Stimulated activated CD4-positive, alpha-beta T cell treated with anti-CD3 and anti-CD28 coated beads, TNF-alpha, amount 100 ng/mL, for 1 hour (primary cell): Measurements from ENCODE around the gene ADORA1.

Experiments
- DNase-seq, 3 donors: peaks; one replicate each; pipeline ENCODE4 v3.0.0-alpha.2; 2020; ENCODE audit warnings: low read depth in 3 of 3, low spot score in 1 of 3

The ADORA1 gene

GRCh38 chr1:203093754-203094410 lies 33.6 kb upstream of the ADORA1 start:
- no peak for DNase-seq

DNA sequence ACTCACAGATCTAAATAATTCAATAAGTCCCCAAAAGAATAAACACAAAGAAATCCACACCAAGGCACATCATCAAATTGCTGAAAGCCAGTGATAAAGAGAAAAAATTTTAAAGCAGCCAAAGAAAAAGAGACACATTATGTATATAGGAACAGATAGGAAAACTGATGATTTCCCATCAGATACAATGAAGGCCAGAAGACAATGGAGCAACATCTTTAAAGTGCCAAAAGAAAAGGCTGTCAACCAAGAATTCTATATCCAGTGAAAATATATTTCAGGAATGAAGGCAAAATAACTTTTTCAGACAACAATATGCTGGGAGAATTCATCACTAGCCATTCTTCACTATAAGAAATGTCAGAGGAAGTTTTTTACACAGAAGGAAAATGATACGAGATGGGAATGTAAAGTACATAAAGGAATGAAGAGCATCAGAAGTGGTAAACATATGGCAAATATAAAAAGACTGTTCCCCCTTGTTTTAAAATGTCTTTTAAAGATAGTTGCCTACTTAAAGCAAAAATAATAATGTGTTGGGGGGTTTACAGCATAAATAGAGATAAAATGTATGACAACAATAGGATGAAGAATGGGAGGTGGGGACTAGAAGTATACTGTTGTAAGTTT lies 32.4 kb upstream of the ADORA1 start:
- no peak for DNase-seq

DNA sequence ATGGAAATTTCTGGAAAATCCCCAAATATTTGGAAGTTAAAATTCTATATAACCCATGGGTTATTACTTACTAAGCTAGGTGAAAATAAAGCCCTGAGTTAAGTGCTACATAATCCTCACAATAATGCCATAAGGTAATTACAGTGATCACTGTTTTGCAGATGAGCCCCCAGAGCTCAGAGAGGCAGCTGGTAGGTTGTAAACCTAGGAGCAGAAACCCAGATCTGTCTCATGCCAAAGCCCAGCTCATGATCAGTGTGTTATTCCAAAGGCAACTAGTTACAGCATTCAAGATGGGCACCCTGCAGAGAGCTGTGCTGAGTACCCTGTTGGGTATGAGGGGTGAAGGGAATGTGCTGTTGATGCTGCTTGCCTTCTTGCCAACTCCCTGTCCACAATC lies 31.0 kb upstream of the ADORA1 start:
- no peak for DNase-seq

GRCh38 chr1:203097001-203097400 lies 30.5 kb upstream of the ADORA1 start:
- no peak for DNase-seq

DNA sequence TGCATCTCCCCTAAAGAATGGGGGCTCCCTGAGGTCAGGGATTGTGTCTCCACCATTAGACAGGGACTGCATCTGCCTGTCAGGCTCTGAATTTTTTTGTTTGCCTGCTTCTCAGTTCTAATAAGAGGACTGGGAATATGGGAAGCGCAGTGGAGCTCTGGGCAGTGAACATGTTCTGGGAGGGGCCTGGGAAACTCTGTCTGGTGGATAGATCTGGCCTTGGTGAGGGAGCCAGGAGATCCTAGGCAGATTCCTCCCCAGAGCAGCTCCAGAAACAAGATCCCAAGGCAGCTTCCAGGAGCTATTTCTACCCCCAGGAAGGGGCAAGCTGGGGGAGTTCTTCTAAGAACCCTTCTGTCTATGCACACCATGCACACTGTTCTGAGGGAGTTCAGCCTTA lies 29.1 kb upstream of the ADORA1 start:
- no peak for DNase-seq

DNA sequence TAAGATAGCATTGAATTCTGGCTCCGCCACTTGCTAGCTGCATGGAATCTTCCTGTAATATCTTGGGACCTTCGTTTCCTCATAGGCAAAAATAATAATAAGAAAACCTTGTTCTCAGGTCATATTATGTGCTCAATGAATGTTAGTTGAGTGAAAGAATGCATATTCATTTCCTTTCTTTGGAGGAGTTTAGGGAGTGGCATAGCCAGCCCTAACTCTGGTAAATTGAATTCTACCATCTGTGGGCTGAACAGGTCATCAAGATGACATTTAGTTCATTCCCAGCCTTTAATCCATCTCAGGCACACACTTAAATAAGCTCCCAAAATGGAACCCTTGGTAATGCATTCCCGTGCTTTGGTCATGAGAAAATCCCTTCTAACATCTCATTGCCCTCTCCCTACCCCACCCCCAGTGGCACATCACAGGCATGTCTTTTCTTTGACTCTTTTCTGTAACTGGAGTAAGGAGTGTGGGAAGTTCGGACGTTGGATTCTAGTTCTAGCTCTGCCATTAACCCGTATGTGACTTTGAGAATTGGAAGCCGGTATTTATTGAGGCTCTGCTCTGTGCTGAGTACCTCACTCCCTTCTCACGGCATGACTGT lies 28.5 kb upstream of the ADORA1 start:
- no peak for DNase-seq

DNA sequence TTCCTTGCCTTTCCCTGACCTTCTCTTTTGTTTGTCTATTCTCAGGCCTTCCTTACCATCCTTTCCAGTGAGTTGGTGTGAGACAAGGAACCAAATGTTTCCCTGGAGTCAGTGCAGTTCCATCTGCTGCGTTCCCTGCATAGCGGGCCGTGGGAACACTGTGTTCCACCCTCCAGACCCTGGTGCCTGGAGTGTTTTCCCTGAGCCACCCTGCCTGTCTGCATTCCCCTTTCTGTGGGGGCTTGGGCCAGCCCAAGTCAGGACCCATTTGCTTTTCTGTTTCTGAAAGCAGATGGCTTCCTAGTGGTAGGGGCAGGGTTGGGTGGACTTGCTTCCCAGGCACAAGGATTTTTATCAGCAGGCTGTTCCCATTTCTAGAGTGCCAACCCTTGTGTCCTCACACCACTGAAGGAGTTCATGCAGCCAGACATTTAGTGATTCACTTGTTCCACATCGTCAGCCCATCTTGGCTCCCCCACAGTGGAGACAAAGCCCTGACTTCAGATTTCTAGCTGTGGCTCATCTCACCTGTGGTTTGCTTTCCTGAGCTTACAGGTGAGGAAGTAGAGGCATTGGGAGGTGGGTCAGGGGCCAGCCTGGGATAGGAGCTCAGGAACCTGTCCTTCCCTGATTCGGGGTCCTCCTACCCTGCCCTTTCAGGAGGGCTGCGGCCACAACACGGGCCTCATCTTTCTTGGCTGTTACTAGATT lies 27.6 kb upstream of the ADORA1 start:
- DNase-seq: no peak

- no peak for DNase-seq
Observed at GRCh38 chr1:203100516-203100869, 27.0 kb upstream of the ADORA1 start.

DNA sequence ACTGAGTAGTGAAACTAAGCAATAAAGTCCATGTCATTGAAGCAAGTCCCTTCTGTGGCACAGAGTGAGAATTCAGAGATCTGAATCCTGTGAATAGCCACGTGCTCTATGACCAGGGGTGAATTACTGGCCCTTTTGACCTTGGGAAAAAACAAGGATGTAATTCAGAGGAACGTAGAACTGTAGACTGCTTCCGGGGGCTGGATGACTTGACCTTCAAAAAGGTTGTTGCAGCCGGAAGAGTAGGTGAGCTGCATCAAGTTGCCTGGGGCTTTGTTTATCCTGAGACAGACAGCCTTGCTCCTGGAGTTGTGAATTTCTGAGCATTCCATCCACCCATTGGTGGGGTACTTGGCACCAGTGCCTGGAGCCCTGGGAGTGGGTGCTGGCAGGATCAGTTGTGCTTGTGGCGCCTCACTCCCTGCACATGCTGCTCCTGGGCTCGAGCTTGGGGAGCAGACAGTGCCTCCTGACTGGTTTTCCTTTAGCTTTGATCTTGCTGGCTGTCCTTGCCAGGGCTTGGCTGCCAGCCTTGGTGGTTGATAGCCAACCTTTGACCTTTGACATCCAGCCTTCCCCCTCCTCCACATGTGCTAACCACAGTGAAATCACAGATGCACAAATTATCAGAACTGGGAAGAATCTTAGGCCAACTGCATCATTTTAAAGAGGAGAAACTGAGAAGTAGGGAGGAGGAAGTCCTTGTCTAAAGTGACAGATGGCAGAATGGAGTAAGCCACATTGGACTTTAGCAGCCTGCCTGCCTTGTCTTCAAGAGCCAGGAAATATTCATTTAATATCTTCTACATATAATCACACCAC lies 25.5 kb upstream of the ADORA1 start:
- DNase-seq: no peak

DNA sequence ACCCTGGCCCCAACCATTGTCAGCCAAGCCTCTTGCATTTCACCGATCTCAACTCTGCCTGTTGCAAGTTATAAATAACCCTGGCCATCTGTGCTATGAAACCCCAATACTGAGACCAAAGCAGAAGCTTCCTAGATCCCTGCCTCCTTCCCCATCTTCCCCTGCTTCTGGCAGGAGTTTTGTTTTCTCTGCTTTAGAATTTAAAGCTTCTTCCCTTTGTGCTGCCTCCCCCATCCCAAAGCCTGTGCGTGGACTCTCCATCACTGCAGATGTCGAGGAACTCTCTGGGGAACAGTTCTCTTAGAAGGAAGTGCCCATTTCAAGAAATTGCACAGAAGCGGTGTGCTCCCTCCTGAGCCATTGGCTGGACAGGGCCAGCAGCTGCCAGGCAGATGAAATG lies 24.3 kb upstream of the ADORA1 start:
- no peak for DNase-seq

GRCh38 chr1:203103829-203104495 lies 23.6 kb upstream of the ADORA1 start:
- DNase-seq: no peak

- no peak for DNase-seq
Observed at GRCh38 chr1:203104789-203105390, 22.6 kb upstream of the ADORA1 start.

GRCh38 chr1:203112475-203112874 lies 15.1 kb upstream of the ADORA1 start:
- no peak for DNase-seq

DNA sequence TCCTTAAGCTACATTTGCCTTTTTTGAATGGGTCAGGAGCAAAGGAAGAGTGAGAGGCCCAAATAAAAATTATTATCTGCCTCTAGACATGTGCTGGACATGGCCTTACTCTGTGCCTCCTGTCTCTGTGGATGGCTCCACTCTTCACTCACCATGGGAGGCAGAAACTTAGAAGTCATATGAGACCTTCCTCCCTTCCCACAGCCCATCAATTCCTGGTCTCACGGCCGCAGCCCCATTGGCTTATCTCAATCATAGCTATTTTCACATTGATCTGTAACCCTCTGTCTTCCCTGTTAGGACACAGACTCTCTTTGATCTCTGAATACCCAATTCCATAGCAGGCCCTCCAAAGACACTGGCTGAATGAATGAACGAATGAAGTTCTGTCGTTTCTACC lies 14.2 kb upstream of the ADORA1 start:
- no peak for DNase-seq

DNA sequence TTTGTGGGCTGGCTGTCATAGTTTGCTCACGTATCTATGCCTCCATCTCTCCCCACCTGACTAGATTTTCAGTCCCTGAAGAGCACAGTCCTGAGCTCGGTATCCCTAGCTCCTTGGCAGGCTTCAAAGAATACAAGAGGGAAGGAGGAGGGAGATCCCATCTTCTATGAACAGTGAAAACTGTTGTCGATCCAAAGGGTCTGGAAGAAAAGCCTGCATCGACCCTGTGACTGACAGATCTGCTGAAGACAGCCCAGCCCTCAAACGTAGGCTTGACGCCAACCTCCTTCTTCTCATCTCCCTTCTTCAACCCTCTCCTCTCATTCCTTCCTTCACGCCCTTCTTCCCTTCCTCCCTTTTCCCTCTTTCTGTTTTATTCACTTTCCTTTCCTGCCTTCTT lies 13.3 kb upstream of the ADORA1 start:
- no peak for DNase-seq

- no peak for DNase-seq
Observed at GRCh38 chr1:203116091-203116820, 11.3 kb upstream of the ADORA1 start.

- DNase-seq: no peak
Observed at GRCh38 chr1:203117611-203118575, 9.6 kb upstream of the ADORA1 start.

GRCh38 chr1:203120325-203121153 lies 7.0 kb upstream of the ADORA1 start:
- DNase-seq: no peak
